Stimulated activated CD8-positive, alpha-beta memory T cell treated with anti-CD3 and anti-CD28 coated beads, Interleukin-7, amount 100 ng/mL, for 24 hours (primary cell): ENCODE data around the gene ADAMTS17.

ENCODE experiments used
- DNase-seq: peaks from one replicate; pipeline ENCODE4 v3.0.0-alpha.2; 2020; ENCODE audit warnings: low read depth

ADAMTS17 gene

DNA sequence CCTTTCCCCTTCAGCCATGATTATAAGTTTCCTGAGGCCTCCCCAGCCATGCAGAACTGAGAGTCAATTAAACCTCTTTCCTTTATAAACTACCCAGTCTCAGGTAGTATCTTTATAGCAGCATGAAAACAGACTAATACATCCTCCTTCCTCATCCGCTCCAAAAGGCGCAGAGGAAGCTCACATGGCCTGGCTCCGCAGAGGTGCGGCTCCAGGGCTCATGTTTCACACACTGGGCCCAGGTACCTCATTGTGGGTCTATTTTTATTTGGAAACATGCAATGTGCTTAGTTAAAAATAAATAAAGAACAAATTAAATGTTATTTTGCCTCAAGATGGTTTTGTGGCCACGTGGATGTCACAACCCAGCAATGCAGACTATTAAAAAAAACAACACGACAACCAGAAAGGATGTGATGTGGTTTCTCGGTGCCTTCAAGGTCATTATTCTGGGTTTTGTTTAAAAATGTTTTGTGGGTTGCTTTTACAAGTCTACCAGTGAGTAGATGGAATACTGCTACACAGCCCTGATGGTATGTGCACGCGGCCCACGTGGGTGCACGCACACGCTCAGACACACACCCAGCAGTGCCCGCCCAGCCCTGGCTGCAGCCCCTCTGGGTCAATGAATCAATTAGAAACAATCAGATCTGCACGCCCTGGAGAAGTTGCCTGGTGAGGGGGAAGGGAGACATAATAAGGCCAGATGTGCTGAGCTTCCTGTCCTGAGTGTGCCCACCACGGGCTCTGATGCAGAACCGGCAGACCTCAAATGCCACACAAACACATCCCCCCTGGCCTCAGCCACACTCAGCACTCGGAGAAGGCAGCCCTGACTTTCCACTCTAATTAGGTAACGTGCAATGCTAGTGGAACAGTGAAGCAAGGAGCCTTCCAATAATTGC, 140.1 kb downstream of the ADAMTS17 start:
- DNase-seq: peak; percentile 2

- no peak for DNase-seq
Observed at GRCh38 chr15:100200287-100200880, 141.4 kb downstream of the ADAMTS17 start.

DNA sequence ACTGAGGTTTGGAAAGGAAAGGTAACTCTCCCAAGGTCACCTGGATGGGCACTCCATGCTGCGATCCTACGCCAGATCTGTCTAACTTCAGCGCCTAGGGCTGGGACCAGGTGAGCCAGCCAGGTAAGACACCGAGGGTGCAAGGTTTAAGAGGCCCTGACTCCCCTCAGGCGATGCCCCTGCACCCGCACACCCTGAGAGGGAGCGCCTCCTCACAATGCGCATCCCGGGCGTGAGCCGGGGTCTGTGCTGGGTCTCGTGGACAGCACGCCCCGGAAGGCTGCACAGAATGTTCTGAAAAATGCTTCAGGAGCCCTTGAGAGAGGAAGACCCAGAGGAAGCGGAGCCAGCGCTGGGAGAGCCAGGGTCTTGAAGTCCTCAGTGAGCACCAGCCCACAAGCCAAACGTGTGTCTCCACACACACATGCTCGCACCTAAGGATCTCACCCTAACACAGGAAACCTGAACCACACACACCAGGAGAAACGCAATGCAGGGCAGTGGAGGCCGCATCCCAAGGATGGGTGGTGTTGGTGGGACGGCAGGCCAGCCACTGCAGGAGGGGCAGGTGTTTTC, 142.0 kb downstream of the ADAMTS17 start:
- DNase-seq: no peak

GRCh38 chr15:100198442-100198841, 143.3 kb downstream of the ADAMTS17 start:
- DNase-seq: no peak

DNA sequence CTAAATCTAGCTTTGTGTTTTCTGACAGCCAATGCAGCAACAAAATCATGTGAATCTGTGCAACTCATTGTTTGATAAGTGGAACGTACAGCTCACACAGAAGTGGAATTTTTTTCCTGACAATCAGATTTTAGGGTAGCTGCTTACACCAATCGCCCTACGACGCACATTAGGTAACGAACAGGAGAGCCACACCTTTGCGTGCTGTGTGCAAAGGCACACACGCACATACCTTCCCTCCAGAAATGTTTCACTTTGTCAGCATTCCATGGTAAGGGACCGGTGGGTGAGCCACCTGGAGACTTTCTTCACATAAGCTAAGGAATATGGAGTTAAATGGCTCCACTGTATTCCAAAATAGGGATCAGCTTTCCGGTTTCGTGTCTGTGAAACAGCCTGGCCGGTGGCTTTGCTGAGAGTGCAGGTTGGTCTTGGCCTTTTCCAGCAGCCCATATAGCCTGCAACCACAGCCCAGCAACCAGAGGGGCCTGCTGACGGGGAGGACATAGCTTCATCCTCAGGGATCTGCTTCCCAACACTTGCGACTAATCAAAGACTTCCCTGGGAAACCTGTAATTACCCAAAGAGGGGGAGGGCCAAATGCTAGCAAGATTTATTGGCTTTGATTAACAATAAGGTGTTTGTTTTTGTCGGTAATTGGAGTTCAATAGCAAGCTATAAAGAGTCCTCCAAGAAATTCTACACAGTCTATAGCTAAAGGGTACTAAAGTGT, 145.3 kb downstream of the ADAMTS17 start:
- no peak for DNase-seq

DNA sequence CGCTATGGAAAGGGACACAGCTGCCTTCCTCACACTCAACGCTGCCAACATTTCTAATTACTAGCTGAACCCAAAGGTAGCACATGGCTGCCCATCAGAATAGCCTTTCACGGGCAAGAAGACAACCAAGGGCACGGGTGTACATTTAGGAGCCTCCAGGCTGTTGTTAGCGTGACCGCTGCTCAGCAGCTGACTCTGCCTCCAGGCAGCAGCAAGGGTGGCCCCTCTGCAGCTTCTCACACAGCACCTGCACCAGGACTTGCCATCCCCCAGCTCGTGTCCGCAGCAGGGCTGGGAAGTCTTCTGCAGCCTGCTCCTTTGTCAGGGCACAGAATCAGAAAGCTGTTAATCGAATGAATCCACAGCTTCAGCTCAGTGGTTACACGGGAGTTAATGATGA, 146.8 kb downstream of the ADAMTS17 start:
- DNase-seq: no peak

- DNase-seq: no peak
Observed at GRCh38 chr15:100193277-100193860, 148.4 kb downstream of the ADAMTS17 start.

- DNase-seq: no peak
Observed at GRCh38 chr15:100192097-100193080, 149.4 kb downstream of the ADAMTS17 start.

GRCh38 chr15:100191161-100191560, 150.6 kb downstream of the ADAMTS17 start:
- no peak for DNase-seq

DNA sequence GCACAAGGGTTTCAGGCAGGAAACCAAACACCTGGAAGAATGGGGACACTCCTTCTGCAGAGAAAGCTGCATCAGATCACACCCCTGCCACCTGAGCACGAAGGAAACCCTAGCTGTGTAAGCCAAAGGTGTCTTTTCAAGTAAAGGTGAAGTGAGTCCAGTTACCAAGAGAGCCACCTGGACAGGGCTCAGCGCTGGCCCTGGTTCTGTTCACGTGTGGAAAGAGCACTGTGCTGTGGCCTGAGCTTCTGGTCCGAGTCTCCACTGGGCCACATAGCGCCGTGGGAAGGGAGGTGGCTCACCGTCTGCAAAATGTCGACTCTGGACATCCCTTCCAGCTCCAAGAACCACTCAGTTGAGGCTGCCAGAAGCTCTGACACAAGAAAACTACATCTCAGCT, 151.1 kb downstream of the ADAMTS17 start:
- DNase-seq: no peak

GRCh38 chr15:100189849-100190248, 151.9 kb downstream of the ADAMTS17 start:
- no peak for DNase-seq

DNA sequence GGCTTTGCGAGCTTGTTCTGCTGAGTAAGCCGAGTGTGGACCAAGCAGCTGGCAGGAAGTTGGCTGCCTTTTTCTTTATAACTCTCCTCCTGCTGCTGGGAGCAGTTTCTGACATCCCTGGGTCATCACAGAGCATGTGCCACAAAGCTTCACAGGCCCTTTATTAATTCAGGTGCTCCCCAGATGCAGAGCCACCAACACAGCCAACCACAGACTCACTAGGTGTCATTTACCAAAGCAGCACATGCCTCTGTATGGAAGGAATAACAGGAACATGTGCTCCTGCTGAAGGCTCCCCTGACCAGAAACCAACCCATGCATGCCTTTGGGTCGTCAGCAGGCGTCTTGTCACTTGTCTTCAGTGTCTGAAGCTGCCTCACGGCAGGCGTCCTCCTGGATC, 152.5 kb downstream of the ADAMTS17 start:
- DNase-seq: no peak

DNA sequence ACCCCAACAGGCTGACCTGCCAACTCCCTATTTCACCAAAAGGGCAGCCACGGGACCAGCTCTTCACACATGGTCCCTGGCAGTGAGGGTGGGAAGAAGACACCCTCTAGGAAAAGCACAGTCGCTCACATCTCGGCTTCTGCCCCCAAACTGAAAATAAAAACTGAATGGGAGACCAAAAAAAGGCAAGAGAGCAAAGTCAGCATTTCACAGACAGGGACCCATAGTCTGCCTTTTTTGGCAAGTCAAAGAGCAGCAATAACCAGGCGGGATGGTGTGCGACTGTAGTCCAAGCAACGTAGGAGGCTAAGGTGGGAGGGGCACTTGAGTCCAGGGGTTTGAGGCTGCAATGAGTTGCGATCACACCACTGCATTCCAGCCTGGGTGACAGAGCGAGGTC, 154.1 kb downstream of the ADAMTS17 start:
- DNase-seq: no peak

DNA sequence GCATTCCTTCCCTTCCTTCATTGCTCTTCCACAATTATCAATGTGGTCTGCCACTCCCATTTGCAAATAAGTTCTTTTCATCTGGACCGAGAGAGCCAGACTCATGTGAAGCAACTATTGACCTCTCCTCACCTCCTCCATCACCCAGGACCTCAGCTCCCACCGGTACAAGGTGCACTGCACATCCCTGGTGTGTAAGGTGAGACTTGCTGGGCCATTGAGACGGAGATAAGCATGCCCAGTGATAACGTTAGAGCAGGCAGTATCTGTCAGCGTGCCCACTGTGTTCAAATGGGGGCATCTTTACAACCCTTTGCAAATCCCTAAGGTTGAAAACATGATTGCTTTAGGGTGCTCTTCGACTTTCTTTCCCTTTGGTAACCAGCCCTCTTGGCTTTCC, 154.8 kb downstream of the ADAMTS17 start:
- DNase-seq: no peak

DNA sequence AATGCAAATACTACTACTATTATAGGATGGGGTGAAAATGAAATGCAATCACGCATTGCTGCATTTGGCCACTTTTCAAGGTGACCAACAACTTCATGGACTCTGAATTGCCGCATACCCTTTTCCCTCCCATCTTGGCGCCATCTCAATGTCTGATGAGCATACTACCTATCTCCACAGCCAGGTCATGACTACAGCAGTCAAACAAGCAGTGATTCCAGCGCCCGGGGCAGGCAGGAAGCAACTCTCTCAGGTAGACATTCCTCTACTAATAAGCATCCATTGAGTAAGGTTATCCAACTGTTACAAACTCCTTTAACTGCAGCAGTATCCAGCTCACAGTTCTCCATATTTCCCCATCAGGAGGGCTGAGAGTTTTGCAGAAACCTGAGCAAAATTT, 155.4 kb downstream of the ADAMTS17 start:
- no peak for DNase-seq

GRCh38 chr15:100183921-100184495, 157.8 kb downstream of the ADAMTS17 start:
- no peak for DNase-seq

GRCh38 chr15:100180921-100181320, 160.9 kb downstream of the ADAMTS17 start:
- no peak for DNase-seq

- DNase-seq: no peak
Observed at GRCh38 chr15:100175406-100176114, 166.2 kb downstream of the ADAMTS17 start.

- no peak for DNase-seq
Observed at GRCh38 chr15:100174904-100175275, 166.9 kb downstream of the ADAMTS17 start.
